ENCODE measurements around the gene ABCC2. TPM values are rescaled to one million over a fixed set of nuclear protein-coding genes. Genes with fewer than 3 reads are reported as not detected.
A peak's percentile ranks its signal among the peaks of the same experiment; 100 is the strongest.

The ABCC2 gene
- total and polyA plus RNA-seq, 8 donors, result 0.67 to 1.7 (median 1.1) TPM

DNA sequence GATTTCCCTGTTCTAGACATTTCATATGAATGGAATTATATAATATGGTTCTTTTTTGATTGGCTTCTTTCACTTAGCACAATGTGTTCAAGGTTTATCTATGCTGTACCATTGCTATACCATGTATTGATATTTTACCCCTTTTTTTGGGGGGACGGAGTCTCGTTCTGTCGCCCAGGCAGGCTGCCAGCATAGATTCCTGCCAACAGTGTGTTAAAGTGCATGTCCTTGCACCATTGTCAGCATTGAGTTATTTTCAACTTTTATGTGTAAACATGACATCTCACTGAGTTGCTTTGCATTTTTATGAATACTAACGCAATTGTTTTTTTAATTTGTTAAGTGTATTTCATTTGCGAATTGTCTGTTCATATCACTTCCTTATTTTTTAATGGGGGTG lies 4.9 kb downstream of the ABCC2 start:
- no peak for ATAC-seq
- TF ChIP-seq, protein P1, sequence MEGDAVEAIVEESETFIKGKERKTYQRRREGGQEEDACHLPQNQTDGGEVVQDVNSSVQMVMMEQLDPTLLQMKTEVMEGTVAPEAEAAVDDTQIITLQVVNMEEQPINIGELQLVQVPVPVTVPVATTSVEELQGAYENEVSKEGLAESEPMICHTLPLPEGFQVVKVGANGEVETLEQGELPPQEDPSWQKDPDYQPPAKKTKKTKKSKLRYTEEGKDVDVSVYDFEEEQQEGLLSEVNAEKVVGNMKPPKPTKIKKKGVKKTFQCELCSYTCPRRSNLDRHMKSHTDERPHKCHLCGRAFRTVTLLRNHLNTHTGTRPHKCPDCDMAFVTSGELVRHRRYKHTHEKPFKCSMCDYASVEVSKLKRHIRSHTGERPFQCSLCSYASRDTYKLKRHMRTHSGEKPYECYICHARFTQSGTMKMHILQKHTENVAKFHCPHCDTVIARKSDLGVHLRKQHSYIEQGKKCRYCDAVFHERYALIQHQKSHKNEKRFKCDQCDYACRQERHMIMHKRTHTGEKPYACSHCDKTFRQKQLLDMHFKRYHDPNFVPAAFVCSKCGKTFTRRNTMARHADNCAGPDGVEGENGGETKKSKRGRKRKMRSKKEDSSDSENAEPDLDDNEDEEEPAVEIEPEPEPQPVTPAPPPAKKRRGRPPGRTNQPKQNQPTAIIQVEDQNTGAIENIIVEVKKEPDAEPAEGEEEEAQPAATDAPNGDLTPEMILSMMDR (IDR thresholded peaks at IDR 0.05), result no peak
- Histone ChIP-seq H3K4me3 (no peak overlapping the region), H3K36me3 (no peaks in the 10 kb centered on the region), H3K4me1 (no peaks in the 10 kb centered on the region), H3K27me3 (no peaks in the 10 kb centered on the region), H3K9me3 (no peaks in the 10 kb centered on the region), H3K27ac (no peak overlapping the region)
- FAIRE-seq, result no peak
- WGBS, 2 donors, result 78 to 95% methylated on average over 5 of the region's 5 CpGs
- intact Hi-C loops (cut with DNase I), result no loop called here
- DNase-seq, result no peak

DNA sequence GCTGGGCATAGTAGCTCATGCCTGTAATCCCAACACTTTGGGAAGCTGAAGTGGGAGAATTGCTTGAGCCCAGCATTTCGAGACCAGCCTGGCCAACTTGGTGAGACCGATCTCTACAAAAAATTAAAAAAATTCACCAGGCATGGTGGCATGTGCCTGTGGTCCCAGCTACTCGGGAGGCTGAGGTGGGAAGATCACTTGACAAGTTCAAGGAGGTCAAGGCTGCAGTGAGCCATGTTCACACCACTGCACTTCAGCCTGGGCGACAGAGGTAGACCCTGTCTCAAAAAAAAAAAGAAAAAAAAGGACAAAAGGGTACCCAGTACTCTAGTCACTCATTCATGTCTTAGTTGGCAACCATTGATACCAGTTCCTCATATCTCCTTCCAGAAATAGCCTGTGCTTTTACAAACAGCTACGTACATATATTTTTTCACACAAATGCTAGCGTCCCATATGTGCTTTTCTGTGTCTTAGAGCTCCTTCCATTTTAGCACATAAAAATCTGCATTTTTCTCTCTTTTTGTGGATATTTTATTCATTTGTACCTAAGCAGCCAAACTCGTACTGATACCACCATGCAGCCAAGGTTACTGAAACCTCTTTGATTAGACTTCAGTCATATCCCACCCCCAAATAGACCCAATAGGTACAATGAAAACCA lies 5.5 kb downstream of the ABCC2 start:
- 79 to 86% methylated on average over 7 of the region's 7 CpGs for WGBS, 2 donors
- FAIRE-seq (no peak), ATAC-seq (no peak), DNase-seq (no peak)
- no peak overlapping the region for H3K4me3 ChIP-seq
- H3K36me3 ChIP-seq, result no peaks in the 10 kb centered on the region
- H3K4me1 ChIP-seq, result no peaks in the 10 kb centered on the region
- intact Hi-C loops (cut with DNase I), result no loop called here
- no peaks in the 10 kb centered on the region for H3K9me3 ChIP-seq
- no peaks in the 10 kb centered on the region for H3K27me3 ChIP-seq
- H3K27ac ChIP-seq, result no peak overlapping the region
- TF ChIP-seq, protein P1 (IDR thresholded peaks at IDR 0.05), result no peak

DNA sequence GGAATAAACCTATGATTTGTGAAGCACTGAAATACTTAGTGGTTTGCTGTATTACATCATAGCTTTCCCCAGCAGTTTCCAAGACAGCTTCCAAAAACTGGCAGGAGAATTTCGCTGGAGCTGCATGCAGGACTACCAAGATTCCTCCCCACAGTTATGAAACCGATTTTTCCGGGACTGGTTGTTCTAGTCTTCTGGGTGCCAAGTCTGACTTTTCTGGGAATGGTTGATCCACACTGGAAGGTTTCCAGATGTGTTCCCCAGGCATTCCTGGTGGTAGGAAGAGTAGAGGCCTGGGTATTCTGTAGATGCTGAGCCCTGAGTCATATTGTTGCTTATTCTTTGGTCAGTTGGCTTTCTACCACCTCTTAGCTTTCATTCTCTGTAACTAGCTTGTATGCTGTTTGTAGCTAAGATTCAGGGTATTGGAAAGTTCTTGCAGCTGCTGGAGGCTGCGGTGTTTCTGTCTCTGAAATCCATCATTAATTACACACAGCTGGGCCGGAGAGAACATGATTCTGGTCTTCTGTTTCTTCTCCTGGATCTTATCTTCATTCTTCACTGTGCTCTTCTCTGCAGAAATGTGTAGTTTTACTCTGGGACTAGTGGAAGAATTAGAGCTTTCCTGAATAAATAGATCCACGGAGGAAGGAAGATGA lies 6.3 kb downstream of the ABCC2 start:
- Histone ChIP-seq H3K4me1 (no peaks in the 10 kb centered on the region), H3K27ac (no peak overlapping the region), H3K27me3 (no peaks in the 10 kb centered on the region), H3K9me3 (no peaks in the 10 kb centered on the region), H3K4me3 (no peak overlapping the region), H3K36me3 (no peaks in the 10 kb centered on the region)
- intact Hi-C loops (cut with DNase I), result no loop called here
- TF ChIP-seq, protein P1 (IDR thresholded peaks at IDR 0.05), result no peak
- FAIRE-seq (no peak), ATAC-seq (peak in 3 of 4 donors; percentile 43 to 60 (median 58)), DNase-seq (peak in 1 of 6 donors; percentile 12)
- 79 to 80% methylated on average over 6 of the region's 6 CpGs for WGBS, 2 donors

DNA sequence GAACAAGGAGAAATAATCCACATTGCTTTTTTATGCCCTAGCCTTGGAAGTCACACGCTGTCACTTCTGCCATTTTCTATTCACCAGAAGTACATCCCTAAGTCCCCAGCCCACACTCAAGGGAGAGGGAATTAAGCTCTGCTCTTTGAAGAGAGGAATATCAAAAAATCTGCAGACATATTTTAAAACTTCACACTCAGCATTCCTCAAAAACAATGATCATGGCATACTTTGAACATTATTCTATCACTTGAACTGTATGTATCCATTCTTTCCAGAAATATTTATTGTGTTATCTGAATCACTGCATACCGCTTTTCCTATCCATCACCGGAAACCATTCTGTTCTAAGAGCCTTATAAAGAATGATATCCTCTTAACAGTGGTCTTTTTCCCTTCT lies 9.4 kb downstream of the ABCC2 start:
- intact Hi-C loops (cut with DNase I), result no loop called here
- Histone ChIP-seq H3K36me3 (no peaks in the 10 kb centered on the region), H3K9me3 (no peaks in the 10 kb centered on the region), H3K4me3 (no peak overlapping the region), H3K27me3 (no peaks in the 10 kb centered on the region), H3K27ac (no peak overlapping the region), H3K4me1 (no peaks in the 10 kb centered on the region)
- FAIRE-seq (no peak), ATAC-seq (no peak), DNase-seq (no peak)
- TF ChIP-seq, protein P1 (IDR thresholded peaks at IDR 0.05), result no peak
- WGBS, 2 donors, result 93% methylated on average over 3 of the region's 3 CpGs

DNA sequence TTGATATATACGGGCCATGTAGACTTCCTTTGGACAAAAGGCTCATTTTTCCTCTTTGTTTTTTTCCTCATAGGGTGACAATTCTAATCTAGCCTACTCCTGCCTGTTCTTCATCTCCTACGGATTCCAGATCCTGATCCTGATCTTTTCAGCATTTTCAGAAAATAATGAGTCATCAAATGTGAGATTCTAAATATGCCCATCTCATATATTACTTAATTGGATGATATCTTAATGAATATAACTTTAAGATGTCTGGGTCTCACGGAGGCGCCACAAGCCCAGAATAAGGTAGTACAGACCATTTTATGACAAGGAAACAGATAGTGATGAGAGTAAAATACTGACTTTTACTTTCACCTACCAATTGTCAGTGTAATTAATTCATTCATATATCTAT lies 11.4 kb downstream of the ABCC2 start:
- Histone ChIP-seq H3K4me1 (no peaks in the 10 kb centered on the region), H3K9me3 (no peaks in the 10 kb centered on the region), H3K36me3 (no peaks in the 10 kb centered on the region), H3K4me3 (no peak overlapping the region), H3K27ac (no peak overlapping the region), H3K27me3 (no peaks in the 10 kb centered on the region)
- TF ChIP-seq, protein P1 (IDR thresholded peaks at IDR 0.05), result no peak
- DNase-seq, result no peak
- no peak for ATAC-seq
- no peak for FAIRE-seq
- 92 to 96% methylated on average over 4 of the region's 4 CpGs for WGBS, 2 donors
- intact Hi-C loops (cut with DNase I), result no loop called here
